NCI-H446 treated with DMSO at 0.1 percent for 48 hours (cell line): ENCODE results near the gene IL34.
"Not testable (repeated sequence)": the region's sequence is repeated elsewhere in the genome, so short reads cannot be mapped to it uniquely, and the experiment has no call there.

Source experiments
- DNase-seq: peaks from one replicate; lab custom pipeline; 2025; lab: John Stamatoyannopoulos, UW

The IL34 gene

GRCh38 chr16:70658921-70659320 lies 12.6 kb downstream of the IL34 start:
- DNase-seq: no peak

- DNase-seq: no peak
These were observed 13.2 kb downstream of the IL34 start for GRCh38 chr16:70659546-70659945.

GRCh38 chr16:70659953-70660671 lies 13.8 kb downstream of the IL34 start:
- DNase-seq: no peak

GRCh38 chr16:70660672-70661350 lies 14.5 kb downstream of the IL34 start:
- DNase-seq: no peak

GRCh38 chr16:70661534-70661917 lies 15.2 kb downstream of the IL34 start:
- no peak for DNase-seq

- DNase-seq: no peak
These were observed 15.7 kb downstream of the IL34 start for GRCh38 chr16:70661918-70662641.

- no peak for DNase-seq
These were observed 16.7 kb downstream of the IL34 start for GRCh38 chr16:70662991-70663523.

GRCh38 chr16:70663524-70664324 lies 17.4 kb downstream of the IL34 start:
- no peak for DNase-seq

GRCh38 chr16:70664325-70665112 lies 18.2 kb downstream of the IL34 start:
- no peak for DNase-seq

GRCh38 chr16:70665113-70665694 lies 18.8 kb downstream of the IL34 start:
- DNase-seq: no peak

GRCh38 chr16:70665806-70666735 lies 19.7 kb downstream of the IL34 start:
- no peak for DNase-seq

- no peak for DNase-seq
These were observed 23.8 kb downstream of the IL34 start for GRCh38 chr16:70670175-70670574.

- not testable (repeated sequence) for DNase-seq
These were observed 24.6 kb downstream of the IL34 start for GRCh38 chr16:70670938-70671337.

GRCh38 chr16:70674221-70675014 lies 28.1 kb downstream of the IL34 start:
- no peak for DNase-seq

- DNase-seq: no peak
These were observed 29.6 kb downstream of the IL34 start for GRCh38 chr16:70675851-70676513.

GRCh38 chr16:70676675-70677498 lies 30.5 kb downstream of the IL34 start:
- DNase-seq: no peak

- DNase-seq: no peak
These were observed 31.3 kb downstream of the IL34 start for GRCh38 chr16:70677499-70678120.
